B cell (primary cell): Measurements from ENCODE around the gene DPP10. TPM values are rescaled to one million over a fixed set of nuclear protein-coding genes. Genes with fewer than 3 reads are reported as not detected.

Experiments
- ATAC-seq: fragments of 200-7000 bp; cut with Tn5 transposase; one replicate; pipeline ENCODE4 v1.10.0; 2021; ENCODE audit warnings: low read depth, mild to moderate bottlenecking, moderate number of reproducible peaks, moderate library complexity
- CTCF ChIA-PET: fragments of 350-600 bp; sonication (Branson Sonifier 250); formaldehyde crosslinking; loops from one replicate; lab custom pipeline; 2021; ENCODE audit warnings: antibody characterized with exemption, inconsistent platforms; lab: Charles Lee
- POLR2A ChIA-PET: fragments of 350-600 bp; sonication (Branson Sonifier 250); formaldehyde crosslinking; loops from one replicate; lab custom pipeline; 2021; ENCODE audit warnings: antibody characterized with exemption; lab: Charles Lee
- DNase-seq: peaks from one replicate; pipeline ENCODE4 v3.0.0; 2013
- H2AFZ ChIP-seq: 2 replicates; pipeline ENCODE4 v1.6.1; 2012; ENCODE audit warnings: mild to moderate bottlenecking, low read depth, low read length; ENCODE audit not compliant: insufficient read depth, poor library complexity, severe bottlenecking
- H3K27ac ChIP-seq, 2 donors: 1 replicate in 1 of 2; 2 replicates in 1 of 2; pipeline ENCODE4 v1.5.1; 2012 to 2013; ENCODE audit warnings: low read length in 2 of 2, mild to moderate bottlenecking in 2 of 2, moderate library complexity in 1 of 2
- H3K27me3 ChIP-seq, 4 experiments: fragments of 200-600 bp in 1 of 4; sonication (generic) in 1 of 4; replicated peaks in 1 of 4; 1 replicate in 2 of 4; 2 replicates in 2 of 4; pipeline versions ENCODE4 v1.6.1 to v1.7.0; 2013 to 2016; ENCODE audit warnings: low read length in 3 of 4, mild to moderate bottlenecking in 2 of 4, mixed read lengths in 1 of 4, moderate library complexity in 1 of 4; ENCODE audit not compliant: insufficient read depth in 4 of 4, control insufficient read depth in 3 of 4; ENCODE audit errors: control extremely low read depth in 1 of 4
- H3K36me3 ChIP-seq, 2 experiments: replicated peaks in 1 of 2; 1 replicate in 1 of 2; 2 replicates in 1 of 2; pipeline versions ENCODE4 v1.6.1 to v1.7.1; 2013; ENCODE audit warnings: low read length in 1 of 2; ENCODE audit not compliant: insufficient read depth in 2 of 2, control insufficient read depth in 1 of 2; ENCODE audit errors: control extremely low read depth in 1 of 2, extremely low read depth in 1 of 2
- H3K4me1 ChIP-seq, 2 donors: fragments of 200-600 bp in 1 of 2; sonication (generic) in 1 of 2; 1 replicate in 1 of 2; 2 replicates in 1 of 2; pipeline versions ENCODE4 v1.5.1 to v1.6.1; 2013 to 2017; ENCODE audit warnings: low read length in 2 of 2; ENCODE audit not compliant: control insufficient read depth in 2 of 2, insufficient read depth in 2 of 2
- H3K4me2 ChIP-seq: replicated peaks from 2 replicates; pipeline ENCODE3; 2012; ENCODE audit warnings: mild to moderate bottlenecking, low read depth, low read length; ENCODE audit not compliant: poor library complexity, severe bottlenecking
- H3K4me3 ChIP-seq, 5 experiments: fragments of 200-600 bp in 1 of 5; sonication (generic) in 1 of 5; 1 replicate in 3 of 5; 2 replicates in 2 of 5; pipeline versions ENCODE4 v1.5.1 to v1.7.0; 2011 to 2016; ENCODE audit warnings: low read length in 4 of 5, mild to moderate bottlenecking in 4 of 5, low read depth in 2 of 5, control low read depth in 1 of 5, moderate library complexity in 1 of 5; ENCODE audit not compliant: insufficient read depth in 1 of 5; ENCODE audit errors: control extremely low read depth in 1 of 5, extremely low read depth in 1 of 5
- H3K79me2 ChIP-seq: fragments of 200-600 bp; sonication (generic); one replicate; pipeline ENCODE4 v1.6.0; 2016; ENCODE audit warnings: low read length; ENCODE audit not compliant: control insufficient read depth, insufficient read depth
- H3K9ac ChIP-seq: fragments of 200-600 bp; sonication (generic); 2 replicates; pipeline ENCODE4 v1.6.1; 2017; ENCODE audit warnings: mild to moderate bottlenecking, low read length, moderate library complexity
- H3K9me3 ChIP-seq, 3 donors: one replicate each; pipeline versions ENCODE4 v1.6.1 to v1.7.1; 2013; ENCODE audit warnings: low read length in 2 of 3; ENCODE audit not compliant: control insufficient read depth in 2 of 3, insufficient read depth in 1 of 3; ENCODE audit errors: control extremely low read depth in 1 of 3
- H4K20me1 ChIP-seq: 2 replicates; pipeline ENCODE4 v1.6.0; 2012; ENCODE audit warnings: mild to moderate bottlenecking, low read length; ENCODE audit not compliant: insufficient read depth, control insufficient read depth, poor library complexity, severe bottlenecking
- H3K27ac Mint-ChIP-seq: one replicate; pipeline ENCODE4 v1.8.0; 2021; ENCODE audit warnings: mixed read lengths
- H3K27me3 Mint-ChIP-seq: one replicate; pipeline ENCODE4 v1.8.0; 2021; ENCODE audit warnings: mixed read lengths
- H3K4me1 Mint-ChIP-seq: one replicate; pipeline ENCODE4 v1.8.0; 2021; ENCODE audit warnings: mixed read lengths
- H3K4me3 Mint-ChIP-seq: one replicate; pipeline ENCODE4 v1.8.0; 2021; ENCODE audit warnings: mixed read lengths
- H3K9me3 Mint-ChIP-seq: one replicate; pipeline ENCODE4 v1.8.0; 2022; ENCODE audit warnings: mixed read lengths; ENCODE audit not compliant: insufficient read depth
- EZH2 ChIP-seq: IDR thresholded peaks from 2 replicates; pipeline ENCODE4 v1.6.1; 2012; ENCODE audit warnings: borderline replicate concordance, low read depth, mild to moderate bottlenecking, moderate library complexity, low read length; ENCODE audit not compliant: insufficient read depth, poor library complexity, severe bottlenecking
- WGBS: methylation state at CpG from one replicate; pipeline ENCODE4 v1.1.5; 2013; ENCODE audit warnings: missing lambda C conversion rate; ENCODE audit not compliant: insufficient coverage; 5-methylcytosine and 5-hydroxymethylcytosine counted together
- intact Hi-C: fragments of 100-400 bp; cut with micrococcal nuclease; formaldehyde crosslinking; loops from one replicate; pipeline ENCODE4 v1.10.0; 2022
- polyA plus RNA-seq: library from polyadenylated mRNA; depleted of rRNA; stranded (reverse); fragments of >200 nt; gene quantifications from 2 replicates; pipeline ENCODE4 v1.2.3, GENCODE V29; 2012
- total RNA-seq, 2 donors: library from RNA; stranded (reverse); fragments of 120-200 nt in 1 of 2; gene quantifications; 1 replicate in 1 of 2; 2 replicates in 1 of 2; pipeline versions ENCODE4 v1.2.3 to v1.2.4, GENCODE V29; 2013 to 2022
- TF ChIP-seq, protein P1 (sequence below): fragments of 200-600 bp; IDR thresholded peaks from one replicate; pipeline ENCODE4 v1.8.0; 2022; ENCODE audit warnings: antibody characterized with exemption, mild to moderate bottlenecking

Gene DPP10
- total and polyA plus RNA-seq, 2 donors (not counting 1 experiment from before 2014, with no cell fraction given) = not detected

DNA sequence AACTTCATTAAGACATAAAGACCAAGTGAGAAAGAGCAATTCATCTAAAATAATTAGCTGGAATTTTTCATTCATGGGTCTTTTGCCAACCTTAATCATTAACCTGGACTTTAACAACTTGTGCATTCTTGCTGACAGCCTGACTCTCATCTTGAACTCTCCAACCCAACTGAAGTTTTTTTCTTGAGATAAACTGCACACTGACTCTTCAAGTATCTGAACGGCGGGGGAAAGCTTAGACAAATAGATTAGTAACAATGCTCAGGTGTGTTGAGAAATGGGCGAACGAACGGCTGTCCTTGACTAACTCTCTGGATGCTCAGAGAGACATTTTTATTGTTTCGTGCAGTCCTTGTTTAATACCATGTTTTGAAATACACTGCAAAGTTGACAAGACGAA is 186.0 kb downstream of the DPP10 start:
- Mint-ChIP-seq H3K4me1 (no peaks in the 10 kb centered on the region), H3K27ac (no peak overlapping the region), H3K27me3 (no peaks in the 10 kb centered on the region), H3K9me3 (no peaks in the 10 kb centered on the region), H3K4me3 (no peak overlapping the region)
- no peak overlapping the region for H3K4me3 ChIP-seq
- WGBS = 91% methylated on average over 4 of the region's 7 CpGs
- ChIA-PET POLR2A (no interaction called here), CTCF (no interaction called here)
- no peaks in the 10 kb centered on the region for H3K79me2 ChIP-seq
- ATAC-seq = no peak
- H4K20me1 ChIP-seq = no peaks in the 10 kb centered on the region
- H3K27ac ChIP-seq = no peak overlapping the region
- H3K9ac ChIP-seq = no peak overlapping the region
- no peak for TF ChIP-seq EZH2
- TF ChIP-seq, protein P1, sequence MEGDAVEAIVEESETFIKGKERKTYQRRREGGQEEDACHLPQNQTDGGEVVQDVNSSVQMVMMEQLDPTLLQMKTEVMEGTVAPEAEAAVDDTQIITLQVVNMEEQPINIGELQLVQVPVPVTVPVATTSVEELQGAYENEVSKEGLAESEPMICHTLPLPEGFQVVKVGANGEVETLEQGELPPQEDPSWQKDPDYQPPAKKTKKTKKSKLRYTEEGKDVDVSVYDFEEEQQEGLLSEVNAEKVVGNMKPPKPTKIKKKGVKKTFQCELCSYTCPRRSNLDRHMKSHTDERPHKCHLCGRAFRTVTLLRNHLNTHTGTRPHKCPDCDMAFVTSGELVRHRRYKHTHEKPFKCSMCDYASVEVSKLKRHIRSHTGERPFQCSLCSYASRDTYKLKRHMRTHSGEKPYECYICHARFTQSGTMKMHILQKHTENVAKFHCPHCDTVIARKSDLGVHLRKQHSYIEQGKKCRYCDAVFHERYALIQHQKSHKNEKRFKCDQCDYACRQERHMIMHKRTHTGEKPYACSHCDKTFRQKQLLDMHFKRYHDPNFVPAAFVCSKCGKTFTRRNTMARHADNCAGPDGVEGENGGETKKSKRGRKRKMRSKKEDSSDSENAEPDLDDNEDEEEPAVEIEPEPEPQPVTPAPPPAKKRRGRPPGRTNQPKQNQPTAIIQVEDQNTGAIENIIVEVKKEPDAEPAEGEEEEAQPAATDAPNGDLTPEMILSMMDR = no peak
- H3K4me2 ChIP-seq = no peak overlapping the region
- intact Hi-C loops = no loop called here
- H3K4me1 ChIP-seq = no peaks in the 10 kb centered on the region
- no peak overlapping the region for H2AFZ ChIP-seq
- H3K27me3 ChIP-seq = no peaks in the 10 kb centered on the region
- no peak for DNase-seq
- no peaks in the 10 kb centered on the region for H3K9me3 ChIP-seq
- no peaks in the 10 kb centered on the region for H3K36me3 ChIP-seq

DNA sequence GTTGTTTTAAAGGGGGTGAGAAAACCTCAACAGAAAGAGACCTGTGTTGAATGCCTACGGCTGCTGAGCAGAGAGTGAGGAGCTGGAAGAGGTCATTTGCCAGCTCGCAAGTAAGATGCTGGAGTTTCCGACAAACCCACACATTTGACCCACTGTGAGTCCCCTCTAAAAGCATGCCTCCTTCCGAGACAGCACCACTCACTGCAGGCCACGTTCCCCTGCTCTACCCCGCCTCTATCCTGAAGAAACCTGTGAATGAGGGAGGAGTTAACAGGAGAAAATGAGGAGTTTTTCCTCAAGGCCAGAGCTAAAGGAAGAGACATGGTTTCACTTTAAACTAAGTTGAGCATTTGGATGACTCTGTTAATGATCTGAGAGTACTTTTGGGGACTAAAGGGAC is 188.7 kb downstream of the DPP10 start:
- no peak overlapping the region for H3K27ac Mint-ChIP-seq
- no peak overlapping the region for H3K4me3 Mint-ChIP-seq
- H3K79me2 ChIP-seq = no peaks in the 10 kb centered on the region
- no peak overlapping the region for H3K4me2 ChIP-seq
- intact Hi-C loops = no loop called here
- 80% methylated on average over 1 of the region's 6 CpGs for WGBS
- H4K20me1 ChIP-seq = no peaks in the 10 kb centered on the region
- no peaks in the 10 kb centered on the region for H3K4me1 ChIP-seq
- no peaks in the 10 kb centered on the region for H3K27me3 ChIP-seq
- TF ChIP-seq, protein P1 = no peak
- TF ChIP-seq EZH2 = no peak
- peaks cover 0 to 1% (median 0%) of the 10 kb centered on the region in 3 donors for H3K9me3 ChIP-seq
- no peaks in the 10 kb centered on the region for H3K9me3 Mint-ChIP-seq
- POLR2A ChIA-PET = no interaction called here
- ATAC-seq (no peak), DNase-seq (no peak)
- no peaks in the 10 kb centered on the region for H3K36me3 ChIP-seq
- no peaks in the 10 kb centered on the region for H3K27me3 Mint-ChIP-seq
- no peak overlapping the region for H3K27ac ChIP-seq
- H3K4me3 ChIP-seq = no peak overlapping the region
- CTCF ChIA-PET = interaction anchor here (1.3 kb wide), 1 partner anchor 14 kb away, joined by 4 read pairs; no protein-coding TSS in a partner anchor
- H3K9ac ChIP-seq = no peak overlapping the region
- H2AFZ ChIP-seq = no peak overlapping the region
- H3K4me1 Mint-ChIP-seq = no peaks in the 10 kb centered on the region
